HepG2 (cell line): ENCODE measurements around the gene VPS4A. TPM values are rescaled to one million over a fixed set of nuclear protein-coding genes. Genes with fewer than 3 reads are reported as not detected.
A peak's percentile ranks its signal among the peaks of the same experiment; 100 is the strongest.

ENCODE experiments used
- ATAC-seq: fragments of 200-7000 bp; cut with Tn5 transposase; 3 replicates; pipeline ENCODE4 v1.9.1; 2020; ENCODE audit warnings: mild to moderate bottlenecking, moderate library complexity
- BruUV-seq: library from RNA; stranded (reverse); fragments of 400-500 nt; replicated peaks from 2 replicates; lab custom pipeline; 2021; lab: Mats Ljungman, UMichigan
- CTCF ChIA-PET: fragments of 300-600 bp; formaldehyde crosslinking; extraction: SDS; loops from one replicate; lab custom pipeline; 2021; ENCODE audit warnings: low total read pairs, inconsistent platforms, low intra/inter-chr PET ratio; lab: Yijun Ruan, JAX
- POLR2A ChIA-PET: fragments of 350-600 bp; sonication (Branson Sonifier 250); formaldehyde crosslinking; loops from one replicate; lab custom pipeline; 2020; ENCODE audit warnings: antibody characterized with exemption, inconsistent platforms; lab: Yijun Ruan, JAX
- DNase-seq: peaks from one replicate; pipeline ENCODE4 v3.0.0-alpha.2; 2015; ENCODE audit warnings: low spot score
- FAIRE-seq: peaks from 3 replicates; lab custom pipeline; 2011; peaks lifted over from hg19 to GRCh38; lab: Jason Lieb, UNC
- H2AFZ ChIP-seq: one replicate; pipeline ENCODE4 v1.6.1; 2011; ENCODE audit warnings: low read length, inconsistent platforms
- H3K27ac ChIP-seq: fragments of 300-600 bp; 3 replicates; pipeline ENCODE4 v1.8.0; 2011; ENCODE audit warnings: mixed run types, mild to moderate bottlenecking, mixed read lengths, low read length, inconsistent platforms; ENCODE audit not compliant: insufficient read depth; ENCODE audit errors: extremely low read length
- H3K27me3 ChIP-seq, 2 experiments: fragments of 200-600 bp in 1 of 2; 2 replicates in 1 of 2; 3 replicates in 1 of 2; pipeline versions ENCODE4 v1.6.0 to v1.8.0; 2011; ENCODE audit warnings: low read length in 2 of 2, mild to moderate bottlenecking in 2 of 2, moderate library complexity in 2 of 2, inconsistent platforms in 1 of 2; ENCODE audit not compliant: insufficient read depth in 2 of 2, control insufficient read depth in 1 of 2
- H3K36me3 ChIP-seq, 2 experiments: fragments of 200-600 bp in 1 of 2; replicated peaks in 1 of 2; 2 replicates in 1 of 2; 3 replicates in 1 of 2; pipeline versions ENCODE4 v1.5.1 to v1.8.0; 2011; ENCODE audit warnings: low read length in 2 of 2, inconsistent platforms in 1 of 2; ENCODE audit not compliant: insufficient read depth in 2 of 2, control insufficient read depth in 1 of 2
- H3K4me1 ChIP-seq: 2 replicates; pipeline ENCODE4 v1.5.1; 2012; ENCODE audit warnings: low read length, inconsistent platforms; ENCODE audit not compliant: insufficient read depth
- H3K4me2 ChIP-seq: 2 replicates; pipeline ENCODE4 v1.6.0; 2011; ENCODE audit warnings: low read depth, low read length, inconsistent platforms
- H3K4me3 ChIP-seq, 3 experiments: fragments of 200-600 bp in 1 of 3; sonication (generic), shearing (Covaris generic) in 1 of 3; replicated peaks in 1 of 3; 2 replicates each; pipeline ENCODE4 v1.5.1; 2011 to 2016; ENCODE audit warnings: low read length in 3 of 3, inconsistent platforms in 2 of 3, low read depth in 2 of 3, mild to moderate bottlenecking in 2 of 3, control low read depth in 1 of 3, mixed read lengths in 1 of 3; ENCODE audit not compliant: insufficient read depth in 1 of 3
- H3K79me2 ChIP-seq: one replicate; pipeline ENCODE4 v1.6.1; 2011; ENCODE audit warnings: low read length, inconsistent platforms; ENCODE audit not compliant: insufficient read depth
- H3K9ac ChIP-seq: 2 replicates; pipeline ENCODE4 v1.6.0; 2011; ENCODE audit warnings: mild to moderate bottlenecking, low read depth, low read length, inconsistent platforms; ENCODE audit not compliant: insufficient read depth
- H3K9me3 ChIP-seq: 2 replicates; pipeline ENCODE4 v1.5.1; 2012; ENCODE audit warnings: mild to moderate bottlenecking, low read length
- H4K20me1 ChIP-seq: 2 replicates; pipeline ENCODE4 v1.6.0; 2011; ENCODE audit warnings: inconsistent platforms, mild to moderate bottlenecking, low read length, moderate library complexity; ENCODE audit not compliant: insufficient read depth
- AGO2 ChIP-seq: fragments of 200-400 bp; formaldehyde crosslinking; optimal IDR thresholded peaks from 2 replicates; pipeline ENCODE3; 2017; ENCODE audit warnings: mild to moderate bottlenecking, low read depth, low read length, moderate library complexity
- CENPT ChIP-seq: sonication (generic); formaldehyde crosslinking; IDR thresholded peaks from 2 replicates; pipeline ENCODE4 v1.8.0; 2022; ENCODE audit warnings: low read depth, mild to moderate bottlenecking, moderate library complexity, missing genetic modification reagents
- HNRNPL ChIP-seq: fragments of 200-400 bp; formaldehyde crosslinking; IDR thresholded peaks from 2 replicates; pipeline ENCODE4 v1.6.1; 2017; ENCODE audit warnings: mild to moderate bottlenecking, low read depth, low read length
- POLR2A ChIP-seq, 2 experiments: IDR thresholded peaks; 2 replicates each; pipeline ENCODE4 v1.6.1; 2011; ENCODE audit warnings: low read depth in 2 of 2, low read length in 2 of 2, mild to moderate bottlenecking in 1 of 2, moderate library complexity in 1 of 2; ENCODE audit not compliant: insufficient read depth in 1 of 2
- TEF ChIP-seq: sonication (generic); formaldehyde crosslinking; IDR thresholded peaks from 2 replicates; pipeline ENCODE4 v1.5.0; 2020; ENCODE audit warnings: missing genetic modification reagents
- ZGPAT ChIP-seq: IDR thresholded peaks from 2 replicates; pipeline ENCODE4 v1.6.1; 2016; ENCODE audit warnings: mild to moderate bottlenecking
- ZNF484 ChIP-seq: sonication (generic); formaldehyde crosslinking; IDR thresholded peaks from 2 replicates; pipeline ENCODE4 v1.5.1; 2020; ENCODE audit warnings: mild to moderate bottlenecking, low read depth, missing genetic modification reagents, borderline replicate concordance
- ZNF660 ChIP-seq: sonication (generic); formaldehyde crosslinking; IDR thresholded peaks from 2 replicates; pipeline ENCODE4 v1.5.1; 2020; ENCODE audit warnings: mild to moderate bottlenecking, low read depth, missing genetic modification reagents, borderline replicate concordance
- WGBS: methylation state at CpG from one replicate; pipeline ENCODE4 v1.1.6; 2017; ENCODE audit warnings: low lambda C conversion rate; 5-methylcytosine and 5-hydroxymethylcytosine counted together
- in situ Hi-C: cut with HindIII; loops from 2 replicates; pipeline ENCODE4 v1.10.0; 2017; ENCODE audit warnings: low pct_unique_long_range_greater_than_20kb; ENCODE audit not compliant: extremely low pct_ligation_motif_present
- intact Hi-C: fragments of 100-400 bp; cut with micrococcal nuclease; formaldehyde crosslinking; loops from one replicate; pipeline ENCODE4 v1.10.0; 2022; ENCODE audit not compliant: unreplicated experiment
- polyA plus RNA-seq, 8 experiments: library from polyadenylated mRNA; depleted of rRNA in 3 of 8; stranded (reverse) in 7 of 8; unstranded in 1 of 8; fragments of >200 nt; fragmentation: Illumina TruSeq in 4 of 8; extraction: Trizol in 4 of 8; gene quantifications; 2 replicates each; pipeline versions ENCODE4 v1.2.1 to v1.2.3, GENCODE V29; 2011 to 2016; ENCODE audit warnings: low read depth in 4 of 8, missing spikeins in 1 of 8, mixed read lengths in 1 of 8; ENCODE audit not compliant: insufficient read depth in 1 of 8
- total RNA-seq, 5 experiments: library from RNA; depleted of rRNA; stranded (reverse); fragments of >200 nt; fragmentation: Illumina TruSeq; extraction: Trizol; gene quantifications; 2 replicates each; pipeline ENCODE4 v1.2.3, GENCODE V29; 2016; ENCODE audit warnings: low read depth in 1 of 5
- TF ChIP-seq, protein P1 (sequence below): IDR thresholded peaks from 2 replicates; pipeline ENCODE4 v1.6.1; 2016; ENCODE audit warnings: low read depth, control low read depth

Gene VPS4A
- total and polyA plus RNA-seq, 2 of the 13 experiments (the other 11 are each of a cell fraction or from before 2014, with no cell fraction given): 13.2 to 27.9 TPM

DNA sequence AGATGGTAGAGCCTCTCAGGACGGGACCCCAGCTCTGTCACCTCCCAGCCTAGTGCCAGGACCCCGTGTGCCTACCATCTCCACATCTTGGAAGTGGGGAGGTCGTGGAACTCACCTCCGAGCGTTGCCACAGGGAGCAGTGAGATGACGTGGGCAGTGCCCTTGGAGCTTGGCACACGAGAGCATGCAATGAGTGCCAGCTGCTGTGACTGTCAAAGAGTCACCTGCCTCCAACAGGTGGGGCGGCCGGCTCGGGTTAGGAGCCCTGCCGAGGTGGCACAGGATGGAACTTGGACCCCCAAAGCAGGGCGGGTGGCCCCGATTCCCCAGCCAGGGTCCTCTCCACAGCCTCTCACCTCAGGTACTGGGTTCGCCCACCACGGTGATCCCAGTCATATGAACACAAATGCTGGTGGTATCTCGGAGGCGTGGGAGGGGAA, 5.5 kb downstream of the VPS4A start:
- Histone ChIP-seq H4K20me1 (0 out of 2 replicates have a peak, but pooled peaks cover 4% of the 10 kb centered on the region), H3K27me3 (no peaks in the 10 kb centered on the region), H3K79me2 (peaks cover 24% of the 10 kb centered on the region), H3K27ac (no peak overlapping the region), H3K9ac (no peak overlapping the region), H3K36me3 (peaks cover 44 to 65% of the 10 kb centered on the region in 2 experiments), H3K4me2 (no peak overlapping the region)
- POLR2A ChIA-PET: interaction anchor here (1.9 kb wide), 1 partner anchor 10 kb away, joined by 6 read pairs; no protein-coding TSS in a partner anchor
- in situ Hi-C loops: no loop called here
- FAIRE-seq (no peak), DNase-seq (no peak)
- TF ChIP-seq TEF: no peak
- TF ChIP-seq ZNF660 (CRISPR knock-in tag): no peak
- TF ChIP-seq HNRNPL: 0 out of 2 replicates have a peak, but pooled peaks have one; percentile 45
- TF ChIP-seq, protein P1, sequence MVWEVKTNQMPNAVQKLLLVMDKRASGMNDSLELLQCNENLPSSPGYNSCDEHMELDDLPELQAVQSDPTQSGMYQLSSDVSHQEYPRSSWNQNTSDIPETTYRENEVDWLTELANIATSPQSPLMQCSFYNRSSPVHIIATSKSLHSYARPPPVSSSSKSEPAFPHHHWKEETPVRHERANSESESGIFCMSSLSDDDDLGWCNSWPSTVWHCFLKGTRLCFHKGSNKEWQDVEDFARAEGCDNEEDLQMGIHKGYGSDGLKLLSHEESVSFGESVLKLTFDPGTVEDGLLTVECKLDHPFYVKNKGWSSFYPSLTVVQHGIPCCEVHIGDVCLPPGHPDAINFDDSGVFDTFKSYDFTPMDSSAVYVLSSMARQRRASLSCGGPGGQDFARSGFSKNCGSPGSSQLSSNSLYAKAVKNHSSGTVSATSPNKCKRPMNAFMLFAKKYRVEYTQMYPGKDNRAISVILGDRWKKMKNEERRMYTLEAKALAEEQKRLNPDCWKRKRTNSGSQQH (CRISPR knock-in tag): no peak
- TF ChIP-seq AGO2: peak; percentile 81
- TF ChIP-seq POLR2A (IDR thresholded peaks at IDR 0.05; ENCODE audit: insufficient read depth in 1 of 2, low read depth in 2 of 2, low read length in 2 of 2): peak in 1 of 2 experiments; percentile 8; a peak in 1 of 4 replicates
- 0 out of 2 replicates have a peak, but pooled peaks have one; percentile 41 for TF ChIP-seq CENPT (CRISPR knock-in tag)
- no peak for TF ChIP-seq ZGPAT (CRISPR knock-in tag)
- no peak for TF ChIP-seq ZNF484 (CRISPR knock-in tag)
- TF ChIP-seq, all 625 proteins: peak for 4
- peaks cover 27% of the 10 kb centered on the region for H3K4me1 ChIP-seq
- 99% methylated on average over 15 of the region's 17 CpGs for WGBS
- CTCF ChIA-PET: no interaction called here
- H2AFZ ChIP-seq: no peak overlapping the region
- intact Hi-C loops: no loop called here
- no TSS peak for BruUV-seq
- no peak overlapping the region for H3K4me3 ChIP-seq
- no peaks in the 10 kb centered on the region for H3K9me3 ChIP-seq
- no peak for ATAC-seq
